Neural cell (in vitro differentiated cells): ENCODE measurements around the gene CCDC150. TPM values are rescaled to one million over a fixed set of nuclear protein-coding genes. Genes with fewer than 3 reads are reported as not detected.

Source experiments
- H2AFZ ChIP-seq: fragments of 200-600, 300-800 bp; sonication (generic), shearing (Covaris generic); 2 replicates; pipeline ENCODE4 v1.6.0; 2014; ENCODE audit warnings: low read depth, mild to moderate bottlenecking, antibody characterized with exemption, low read length, moderate library complexity
- H3F3A ChIP-seq: fragments of 200-600 bp; shearing (Covaris generic); 2 replicates; pipeline ENCODE4 v1.6.1; 2016; ENCODE audit warnings: mild to moderate bottlenecking, moderate library complexity, mixed read lengths, antibody characterized with exemption, low read length; ENCODE audit not compliant: insufficient read depth, poor library complexity, severe bottlenecking
- H3K27ac ChIP-seq: fragments of 200-600, 300-800 bp; sonication (generic), shearing (Covaris generic); 2 replicates; pipeline ENCODE4 v1.5.1; 2014; ENCODE audit warnings: mild to moderate bottlenecking, low read length, moderate library complexity
- H3K27me3 ChIP-seq: fragments of 300-800, 200-600 bp; sonication (generic), shearing (Covaris generic); 2 replicates; pipeline ENCODE4 v1.6.0; 2014; ENCODE audit warnings: mild to moderate bottlenecking, low read depth, low read length, moderate library complexity; ENCODE audit not compliant: insufficient read depth
- H3K36me3 ChIP-seq: fragments of 300-800, 200-600 bp; sonication (generic), shearing (Covaris generic); 2 replicates; pipeline ENCODE4 v1.5.1; 2014; ENCODE audit warnings: mild to moderate bottlenecking, antibody characterized with exemption, low read length, moderate library complexity; ENCODE audit not compliant: insufficient read depth
- H3K4me2 ChIP-seq: fragments of 300-800, 200-600 bp; sonication (generic), shearing (Covaris generic); 2 replicates; pipeline ENCODE4 v1.6.0; 2014; ENCODE audit warnings: mild to moderate bottlenecking, low read length
- H3K4me3 ChIP-seq: fragments of 300-800, 200-600 bp; sonication (generic), shearing (Covaris generic); 2 replicates; pipeline ENCODE4 v1.5.1; 2014; ENCODE audit warnings: mild to moderate bottlenecking, low read length, moderate library complexity
- H3K79me2 ChIP-seq: fragments of 200-600 bp; shearing (Covaris generic); replicated peaks from 2 replicates; pipeline ENCODE4 v1.6.0; 2014; ENCODE audit warnings: mild to moderate bottlenecking, low read length, moderate library complexity; ENCODE audit not compliant: insufficient read depth
- H3K9ac ChIP-seq: fragments of 300-800, 200-600 bp; sonication (generic), shearing (Covaris generic); 2 replicates; pipeline ENCODE4 v1.6.1; 2016; ENCODE audit warnings: mild to moderate bottlenecking, low read length, mixed read lengths
- H3K9me2 ChIP-seq: fragments of 200-600 bp; shearing (Covaris generic); 2 replicates; pipeline ENCODE4 v1.6.1; 2016; ENCODE audit warnings: mild to moderate bottlenecking, low read length, mixed read lengths; ENCODE audit not compliant: insufficient read depth
- H3K9me3 ChIP-seq: fragments of 200-600, 300-800 bp; sonication (generic), shearing (Covaris generic); 2 replicates; pipeline ENCODE4 v1.6.1; 2016; ENCODE audit warnings: mild to moderate bottlenecking, mixed run types, low read length, moderate library complexity, mixed read lengths
- H4K20me1 ChIP-seq: fragments of 200-600 bp; shearing (Covaris generic); 2 replicates; pipeline ENCODE4 v1.6.1; 2016; ENCODE audit warnings: mild to moderate bottlenecking, mixed run types; ENCODE audit not compliant: insufficient read depth
- EP300 ChIP-seq: fragments of 450-650 bp; conservative IDR thresholded peaks from 2 replicates; pipeline ENCODE4 v1.6.1; 2014; ENCODE audit warnings: antibody characterized with exemption, mild to moderate bottlenecking, moderate library complexity; ENCODE audit not compliant: poor library complexity, severe bottlenecking
- EZH2 ChIP-seq: fragments of 200-600, 300-800 bp; shearing (Covaris generic), sonication (generic); IDR thresholded peaks from 2 replicates; pipeline ENCODE4 v1.6.1; 2014; ENCODE audit warnings: antibody characterized with exemption, low read length, borderline replicate concordance, mild to moderate bottlenecking; ENCODE audit not compliant: insufficient read depth, poor library complexity, severe bottlenecking
- MXI1 ChIP-seq: fragments of 450-650 bp; conservative IDR thresholded peaks from 2 replicates; pipeline ENCODE4 v1.6.1; 2014; ENCODE audit warnings: antibody characterized with exemption, mild to moderate bottlenecking; ENCODE audit not compliant: poor library complexity, severe bottlenecking
- POLR2AphosphoS5 ChIP-seq: IDR thresholded peaks from 2 replicates; pipeline ENCODE4 v1.6.1; 2012
- RAD21 ChIP-seq: fragments of 450-650 bp; conservative IDR thresholded peaks from 2 replicates; pipeline ENCODE4 v1.6.1; 2014; ENCODE audit warnings: antibody characterized with exemption, mild to moderate bottlenecking, moderate library complexity
- SMC3 ChIP-seq: fragments of 450-650 bp; conservative IDR thresholded peaks from 2 replicates; pipeline ENCODE4 v1.6.1; 2014; ENCODE audit warnings: antibody characterized with exemption, mild to moderate bottlenecking, moderate library complexity; ENCODE audit not compliant: poor library complexity
- TAF1 ChIP-seq: IDR thresholded peaks from 2 replicates; pipeline ENCODE4 v1.6.1; 2012; ENCODE audit warnings: low read depth
- polyA plus RNA-seq: library from polyadenylated mRNA; depleted of rRNA; stranded (reverse); fragments of >200 nt; gene quantifications from 2 replicates; pipeline ENCODE4 v1.2.3, GENCODE V29; 2014
- TF ChIP-seq, protein P1 (sequence below): IDR thresholded peaks from 2 replicates; pipeline ENCODE4 v1.6.1; 2012; ENCODE audit warnings: borderline replicate concordance
- TF ChIP-seq, protein P2 (sequence below): fragments of 450-650 bp; IDR thresholded peaks from 2 replicates; pipeline ENCODE4 v1.5.1; 2014; ENCODE audit warnings: antibody characterized with exemption, mild to moderate bottlenecking, moderate library complexity; ENCODE audit not compliant: poor library complexity, severe bottlenecking

CCDC150 gene
- polyA plus RNA-seq, 1 donor from 2014 or later = 0.57 TPM

DNA sequence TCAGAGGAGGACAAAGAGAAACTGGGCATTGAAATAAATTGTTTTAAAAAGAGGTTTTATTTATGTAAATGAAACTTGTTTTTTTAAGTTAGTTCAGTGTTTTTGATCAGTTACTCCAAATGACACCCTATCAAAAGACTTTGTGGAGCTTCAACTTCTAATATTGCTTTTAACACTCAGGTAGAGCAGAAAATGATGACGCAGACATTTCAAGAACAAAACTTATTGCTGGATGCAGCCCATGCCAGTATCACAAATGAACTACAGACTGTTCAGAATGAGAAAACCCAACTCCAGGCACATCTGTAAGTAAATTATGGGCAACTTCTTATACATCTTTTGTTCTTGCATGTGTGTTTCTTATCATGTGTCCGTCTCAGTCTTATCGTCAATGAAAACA, 36.4 kb downstream of the CCDC150 start:
- H3K4me2 ChIP-seq = no peak overlapping the region
- H4K20me1 ChIP-seq = no peaks in the 10 kb centered on the region
- H3K79me2 ChIP-seq = no peaks in the 10 kb centered on the region
- no peak overlapping the region for H3K4me3 ChIP-seq
- H3K27me3 ChIP-seq = no peaks in the 10 kb centered on the region
- no peak overlapping the region for H3K9ac ChIP-seq
- no peak overlapping the region for H3K27ac ChIP-seq
- H3F3A ChIP-seq = no peaks in the 10 kb centered on the region
- no peak overlapping the region for H2AFZ ChIP-seq
- TF ChIP-seq, protein P1, sequence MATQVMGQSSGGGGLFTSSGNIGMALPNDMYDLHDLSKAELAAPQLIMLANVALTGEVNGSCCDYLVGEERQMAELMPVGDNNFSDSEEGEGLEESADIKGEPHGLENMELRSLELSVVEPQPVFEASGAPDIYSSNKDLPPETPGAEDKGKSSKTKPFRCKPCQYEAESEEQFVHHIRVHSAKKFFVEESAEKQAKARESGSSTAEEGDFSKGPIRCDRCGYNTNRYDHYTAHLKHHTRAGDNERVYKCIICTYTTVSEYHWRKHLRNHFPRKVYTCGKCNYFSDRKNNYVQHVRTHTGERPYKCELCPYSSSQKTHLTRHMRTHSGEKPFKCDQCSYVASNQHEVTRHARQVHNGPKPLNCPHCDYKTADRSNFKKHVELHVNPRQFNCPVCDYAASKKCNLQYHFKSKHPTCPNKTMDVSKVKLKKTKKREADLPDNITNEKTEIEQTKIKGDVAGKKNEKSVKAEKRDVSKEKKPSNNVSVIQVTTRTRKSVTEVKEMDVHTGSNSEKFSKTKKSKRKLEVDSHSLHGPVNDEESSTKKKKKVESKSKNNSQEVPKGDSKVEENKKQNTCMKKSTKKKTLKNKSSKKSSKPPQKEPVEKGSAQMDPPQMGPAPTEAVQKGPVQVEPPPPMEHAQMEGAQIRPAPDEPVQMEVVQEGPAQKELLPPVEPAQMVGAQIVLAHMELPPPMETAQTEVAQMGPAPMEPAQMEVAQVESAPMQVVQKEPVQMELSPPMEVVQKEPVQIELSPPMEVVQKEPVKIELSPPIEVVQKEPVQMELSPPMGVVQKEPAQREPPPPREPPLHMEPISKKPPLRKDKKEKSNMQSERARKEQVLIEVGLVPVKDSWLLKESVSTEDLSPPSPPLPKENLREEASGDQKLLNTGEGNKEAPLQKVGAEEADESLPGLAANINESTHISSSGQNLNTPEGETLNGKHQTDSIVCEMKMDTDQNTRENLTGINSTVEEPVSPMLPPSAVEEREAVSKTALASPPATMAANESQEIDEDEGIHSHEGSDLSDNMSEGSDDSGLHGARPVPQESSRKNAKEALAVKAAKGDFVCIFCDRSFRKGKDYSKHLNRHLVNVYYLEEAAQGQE = no peak
- no peak for TF ChIP-seq TAF1
- TF ChIP-seq SMC3 = no peak
- no peaks in the 10 kb centered on the region for H3K9me3 ChIP-seq
- H3K9me2 ChIP-seq = no peaks in the 10 kb centered on the region
- no peaks in the 10 kb centered on the region for H3K36me3 ChIP-seq

DNA sequence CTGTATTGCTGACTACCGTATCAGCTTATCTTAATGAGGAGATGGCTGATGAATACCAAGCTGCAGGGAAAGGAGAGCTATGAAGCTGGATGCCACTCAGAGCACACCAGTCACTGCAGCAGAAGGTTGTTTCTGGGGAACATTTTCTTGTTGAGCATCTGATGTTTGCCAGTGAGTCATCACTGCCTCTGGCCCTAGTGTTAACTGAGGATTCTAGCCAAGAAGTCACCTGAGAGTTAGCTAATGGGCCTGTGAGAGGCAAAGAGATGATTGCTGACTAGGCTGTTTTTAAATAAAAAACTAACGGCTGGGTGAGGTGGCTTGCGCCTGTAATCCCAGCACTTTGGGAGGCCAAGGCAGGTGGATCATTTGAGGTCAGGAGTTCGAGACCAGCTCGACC, 37.9 kb downstream of the CCDC150 start:
- H3K9me2 ChIP-seq = no peaks in the 10 kb centered on the region
- peak overlapping the region; percentile 14 for H3K9ac ChIP-seq
- H2AFZ ChIP-seq = no peak overlapping the region
- H3K4me3 ChIP-seq = peak overlapping the region; percentile 4
- H3K9me3 ChIP-seq = no peaks in the 10 kb centered on the region
- no peaks in the 10 kb centered on the region for H3K36me3 ChIP-seq
- H3K27me3 ChIP-seq = no peaks in the 10 kb centered on the region
- no peak overlapping the region for H3K4me2 ChIP-seq
- TF ChIP-seq EZH2 (no peak), RAD21 (no peak), EP300 (no peak), TAF1 (no peak), MXI1 (no peak), POLR2AphosphoS5 (no peak), SMC3 (no peak)
- TF ChIP-seq, protein P2, sequence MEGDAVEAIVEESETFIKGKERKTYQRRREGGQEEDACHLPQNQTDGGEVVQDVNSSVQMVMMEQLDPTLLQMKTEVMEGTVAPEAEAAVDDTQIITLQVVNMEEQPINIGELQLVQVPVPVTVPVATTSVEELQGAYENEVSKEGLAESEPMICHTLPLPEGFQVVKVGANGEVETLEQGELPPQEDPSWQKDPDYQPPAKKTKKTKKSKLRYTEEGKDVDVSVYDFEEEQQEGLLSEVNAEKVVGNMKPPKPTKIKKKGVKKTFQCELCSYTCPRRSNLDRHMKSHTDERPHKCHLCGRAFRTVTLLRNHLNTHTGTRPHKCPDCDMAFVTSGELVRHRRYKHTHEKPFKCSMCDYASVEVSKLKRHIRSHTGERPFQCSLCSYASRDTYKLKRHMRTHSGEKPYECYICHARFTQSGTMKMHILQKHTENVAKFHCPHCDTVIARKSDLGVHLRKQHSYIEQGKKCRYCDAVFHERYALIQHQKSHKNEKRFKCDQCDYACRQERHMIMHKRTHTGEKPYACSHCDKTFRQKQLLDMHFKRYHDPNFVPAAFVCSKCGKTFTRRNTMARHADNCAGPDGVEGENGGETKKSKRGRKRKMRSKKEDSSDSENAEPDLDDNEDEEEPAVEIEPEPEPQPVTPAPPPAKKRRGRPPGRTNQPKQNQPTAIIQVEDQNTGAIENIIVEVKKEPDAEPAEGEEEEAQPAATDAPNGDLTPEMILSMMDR = no peak
- TF ChIP-seq, protein P1 = no peak
- H3K79me2 ChIP-seq = no peaks in the 10 kb centered on the region
- no peaks in the 10 kb centered on the region for H3F3A ChIP-seq
- no peaks in the 10 kb centered on the region for H4K20me1 ChIP-seq
- peak overlapping the region; percentile 41 for H3K27ac ChIP-seq
